Skeletal muscle satellite cell (primary cell): ENCODE data around the gene KLHDC10.
"Not testable (repeated sequence)": the region's sequence is repeated elsewhere in the genome, so short reads cannot be mapped to it uniquely, and the experiment has no call there.

ENCODE experiments used
- H3K27me3 ChIP-seq: 2 replicates; pipeline ENCODE4 v1.7.0; 2013; ENCODE audit warnings: low read length; ENCODE audit not compliant: control insufficient read depth, insufficient read depth
- H3K36me3 ChIP-seq: 2 replicates; pipeline ENCODE4 v1.7.0; 2013; ENCODE audit warnings: mild to moderate bottlenecking, control low read depth, low read length; ENCODE audit not compliant: insufficient read depth
- H3K4me1 ChIP-seq: 2 replicates; pipeline ENCODE4 v1.7.0; 2013; ENCODE audit warnings: low read length; ENCODE audit not compliant: control insufficient read depth, insufficient read depth
- H3K4me2 ChIP-seq: 2 replicates; pipeline ENCODE4 v1.7.0; 2013; ENCODE audit warnings: mild to moderate bottlenecking, low read length
- H3K4me3 ChIP-seq: 2 replicates; pipeline ENCODE4 v1.7.0; 2013; ENCODE audit warnings: low read length
- H3K9ac ChIP-seq: 2 replicates; pipeline ENCODE4 v1.7.0; 2013; ENCODE audit warnings: mild to moderate bottlenecking, low read depth, low read length, moderate library complexity
- H3K9me3 ChIP-seq: replicated peaks from 2 replicates; pipeline ENCODE4 v1.7.0; 2013; ENCODE audit warnings: mild to moderate bottlenecking, control low read depth, low read length

The KLHDC10 gene

DNA sequence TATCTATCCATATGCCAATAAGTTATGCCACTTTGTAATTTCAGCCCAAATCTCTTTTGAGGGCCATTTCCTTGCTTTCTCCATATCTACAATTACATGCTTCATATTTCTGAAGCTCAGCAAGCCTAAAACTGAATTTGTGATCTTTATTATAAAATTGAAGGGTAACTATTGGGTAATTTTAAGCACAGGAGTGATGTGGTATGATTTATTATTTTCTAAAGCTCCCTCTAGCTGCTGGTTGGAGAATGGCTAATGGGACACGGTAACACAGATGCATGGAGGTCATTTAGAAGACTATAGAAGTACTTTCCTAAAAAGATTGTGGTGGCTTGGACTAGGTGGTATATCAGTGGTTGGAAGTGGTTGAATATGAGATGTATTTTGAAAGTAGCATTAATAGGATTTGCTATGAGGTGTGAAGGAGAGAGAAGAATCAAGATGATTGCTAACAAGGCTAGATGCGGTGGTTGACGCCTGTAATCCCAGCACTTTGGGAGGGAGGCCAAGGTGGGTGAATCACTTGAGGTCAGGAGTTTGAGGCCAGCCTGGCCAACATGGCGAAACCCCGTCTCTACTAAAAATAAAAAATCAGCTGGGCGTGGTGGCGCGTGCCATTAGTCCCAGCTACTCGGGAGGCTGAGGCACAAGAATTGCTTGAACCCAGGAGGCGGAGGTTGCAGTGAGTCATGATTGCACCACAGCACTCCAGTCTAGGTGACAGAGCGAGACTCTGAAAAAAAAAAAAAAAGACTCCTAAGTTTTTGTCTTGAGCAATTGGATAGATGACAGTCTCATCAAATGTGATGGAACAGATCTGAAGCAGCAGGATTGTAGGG, 13.9 kb downstream of the KLHDC10 start:
- Histone ChIP-seq H3K27me3 (no peaks in the 10 kb centered on the region), H3K9ac (no peak overlapping the region), H3K4me2 (no peak overlapping the region), H3K4me1 (peaks cover 2% of the 10 kb centered on the region), H3K9me3 (no peaks in the 10 kb centered on the region), H3K36me3 (no peaks in the 10 kb centered on the region), H3K4me3 (no peak overlapping the region)

DNA sequence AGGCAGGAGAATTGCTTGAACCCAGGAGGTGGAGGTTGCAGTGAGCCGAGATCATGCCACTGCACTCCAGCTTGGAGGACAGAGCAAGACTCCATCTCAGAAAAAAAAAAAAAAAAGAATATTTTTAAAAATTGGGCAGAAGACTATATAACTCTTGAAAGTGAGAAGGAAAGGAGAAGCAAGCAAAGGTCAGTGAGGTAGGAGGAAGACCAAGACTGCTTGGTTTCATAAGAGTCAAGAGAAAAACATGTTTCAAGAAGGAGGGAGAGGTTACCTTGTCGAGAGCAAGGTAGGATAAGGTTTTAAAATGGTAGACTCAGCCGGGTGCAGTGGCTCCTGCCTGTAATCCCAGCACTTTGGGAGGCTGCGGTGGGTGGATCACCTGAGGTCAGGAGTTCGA, 14.9 kb downstream of the KLHDC10 start:
- not testable (repeated sequence) for H3K27me3 ChIP-seq, H3K4me1 ChIP-seq, H3K36me3 ChIP-seq, H3K9me3 ChIP-seq, H3K9ac ChIP-seq, H3K4me3 ChIP-seq, H3K4me2 ChIP-seq

DNA sequence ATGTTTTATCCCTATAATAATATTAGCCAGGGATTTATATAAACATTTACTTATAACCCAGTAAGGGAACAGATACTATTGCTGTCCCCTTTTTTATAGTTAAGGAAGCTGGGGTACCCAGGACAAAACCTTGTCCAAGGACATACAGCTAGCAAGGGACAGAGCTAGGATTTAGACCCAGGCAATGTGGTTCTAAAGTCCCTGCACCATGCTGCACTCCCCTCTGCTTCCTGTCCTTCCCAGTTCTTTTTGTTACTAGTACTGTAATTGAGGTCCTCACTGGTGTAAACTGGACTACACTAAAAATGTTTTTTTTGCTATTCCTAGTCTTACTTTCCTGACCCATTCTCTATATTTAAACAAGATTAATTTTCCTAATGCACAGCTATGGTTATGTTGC, 16.6 kb downstream of the KLHDC10 start:
- Histone ChIP-seq H3K9me3 (no peaks in the 10 kb centered on the region), H3K9ac (no peak overlapping the region), H3K4me2 (no peak overlapping the region), H3K4me1 (no peaks in the 10 kb centered on the region), H3K4me3 (no peak overlapping the region), H3K36me3 (no peaks in the 10 kb centered on the region), H3K27me3 (no peaks in the 10 kb centered on the region)

DNA sequence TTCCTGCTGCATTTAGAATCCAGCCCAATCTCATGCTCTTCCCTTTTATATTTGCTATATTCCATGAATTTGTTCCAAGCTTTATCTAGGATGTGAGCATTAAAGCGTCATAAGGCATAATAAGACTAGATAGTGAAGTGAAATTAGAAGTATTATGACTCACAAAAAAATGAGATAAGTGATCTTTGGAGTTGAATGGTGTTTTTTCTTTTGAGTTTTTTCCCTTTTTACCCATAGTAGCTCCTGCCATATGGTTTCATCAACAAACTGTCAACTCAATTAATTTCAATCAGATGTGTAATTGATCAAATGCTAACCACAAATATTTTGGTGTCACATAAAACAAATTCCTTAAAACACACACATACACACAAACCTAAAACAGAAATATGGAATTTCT, 17.0 kb downstream of the KLHDC10 start:
- Histone ChIP-seq H3K27me3 (no peaks in the 10 kb centered on the region), H3K9ac (no peak overlapping the region), H3K9me3 (no peaks in the 10 kb centered on the region), H3K4me3 (no peak overlapping the region), H3K4me1 (no peaks in the 10 kb centered on the region), H3K36me3 (no peaks in the 10 kb centered on the region), H3K4me2 (no peak overlapping the region)

DNA sequence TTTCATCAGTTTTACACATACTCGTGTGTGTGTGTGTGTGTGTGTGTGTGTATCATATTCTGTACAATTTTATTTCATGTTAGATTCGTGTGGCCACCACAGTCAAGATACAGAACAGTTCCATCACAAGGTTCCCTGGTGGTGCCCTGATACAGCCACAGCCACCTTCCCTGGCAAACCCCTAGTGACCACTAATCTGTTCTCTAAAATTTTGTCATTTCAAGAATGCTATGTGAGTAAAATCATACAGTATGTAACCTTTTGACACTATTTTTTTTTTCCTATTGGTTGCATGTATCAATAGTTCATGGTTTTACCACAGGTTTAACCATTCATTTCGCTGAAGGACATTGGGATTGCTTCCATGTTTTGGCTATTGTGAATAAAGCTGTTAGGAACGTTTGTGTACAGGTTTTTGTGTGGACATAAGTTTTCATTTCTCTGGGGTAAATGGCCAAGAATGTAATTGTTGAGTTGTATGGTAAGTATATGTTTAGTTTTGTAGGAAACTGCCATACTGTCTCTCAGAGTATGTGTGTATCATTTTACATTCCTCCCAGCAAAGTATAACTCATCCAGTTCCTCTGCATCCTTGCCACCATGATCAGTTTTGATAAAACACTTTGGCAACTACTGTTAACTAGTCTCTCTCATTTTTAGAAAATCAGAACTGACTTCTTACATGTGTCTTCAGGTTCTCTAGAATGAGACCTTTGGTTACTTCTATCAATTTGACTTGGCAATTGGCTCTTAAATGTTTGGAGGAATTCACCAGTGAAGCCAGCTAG, 20.6 kb downstream of the KLHDC10 start:
- Histone ChIP-seq H3K4me3 (no peak overlapping the region), H3K4me2 (no peak overlapping the region), H3K4me1 (peaks cover 4% of the 10 kb centered on the region), H3K36me3 (no peaks in the 10 kb centered on the region), H3K9me3 (no peaks in the 10 kb centered on the region), H3K9ac (no peak overlapping the region), H3K27me3 (no peaks in the 10 kb centered on the region)

DNA sequence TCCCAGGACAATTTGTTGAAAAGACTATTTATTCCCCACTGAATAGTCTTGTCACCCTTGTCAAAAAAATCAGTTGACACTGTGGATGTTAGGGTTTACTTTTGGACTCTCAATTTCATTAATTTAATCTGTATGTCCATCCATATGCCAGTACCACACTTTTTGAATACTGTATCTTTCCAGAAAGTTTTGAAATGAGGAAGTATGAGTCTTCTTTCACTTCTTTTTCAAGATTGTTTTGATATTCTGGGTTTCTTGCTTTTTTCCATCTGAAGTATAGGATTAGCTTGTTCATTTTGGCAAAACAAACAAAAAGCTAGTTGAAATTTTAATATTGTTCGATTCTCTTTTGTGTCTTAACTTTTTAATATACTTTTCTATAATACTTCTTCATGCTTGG, 21.7 kb downstream of the KLHDC10 start:
- Histone ChIP-seq H3K27me3 (no peaks in the 10 kb centered on the region), H3K4me3 (no peak overlapping the region), H3K9ac (no peak overlapping the region), H3K4me2 (no peak overlapping the region), H3K9me3 (no peaks in the 10 kb centered on the region), H3K36me3 (no peaks in the 10 kb centered on the region), H3K4me1 (peaks cover 4% of the 10 kb centered on the region)

DNA sequence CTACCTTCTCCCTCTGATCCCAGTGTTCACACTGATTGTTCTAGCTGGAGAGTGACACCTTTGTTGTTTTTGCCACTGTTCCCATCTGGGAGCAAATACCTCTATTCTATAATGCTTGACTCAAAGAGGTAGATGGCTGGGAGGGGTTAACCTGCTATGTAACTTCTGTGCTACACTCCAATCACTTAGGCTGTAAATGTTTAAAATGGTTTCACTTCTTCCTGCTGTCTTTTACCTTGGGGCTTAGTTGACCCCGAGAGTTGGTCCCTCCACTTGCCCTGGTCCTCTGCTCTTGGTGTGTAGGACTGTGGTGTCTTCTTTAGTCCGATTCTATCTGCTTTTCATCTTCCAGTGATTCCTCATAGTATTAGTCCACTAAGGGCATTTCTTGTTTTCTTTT, 22.3 kb downstream of the KLHDC10 start:
- Histone ChIP-seq H3K4me3 (no peak overlapping the region), H3K36me3 (no peaks in the 10 kb centered on the region), H3K9ac (no peak overlapping the region), H3K9me3 (no peaks in the 10 kb centered on the region), H3K4me1 (peaks cover 4% of the 10 kb centered on the region), H3K4me2 (no peak overlapping the region), H3K27me3 (no peaks in the 10 kb centered on the region)

DNA sequence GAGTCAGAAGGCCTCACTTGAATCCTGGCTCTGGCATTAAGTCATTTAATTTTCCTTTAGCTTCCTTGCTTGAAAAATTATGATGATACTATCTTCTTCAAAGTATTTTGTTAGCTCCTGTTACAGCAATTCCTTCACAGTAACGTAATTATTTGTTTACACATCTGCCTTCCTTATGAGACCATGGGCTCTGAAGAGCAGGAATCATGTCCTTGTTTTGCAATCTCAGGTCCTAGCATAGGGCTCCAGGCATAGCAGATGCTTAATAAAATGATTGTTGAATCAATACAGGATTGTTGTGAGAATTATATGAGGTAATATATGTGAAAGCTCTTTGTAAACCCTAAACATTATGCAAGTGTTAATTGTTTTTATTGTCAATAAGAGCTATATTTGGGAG, 25.5 kb downstream of the KLHDC10 start:
- no peak overlapping the region for H3K4me3 ChIP-seq
- H3K9ac ChIP-seq: no peak overlapping the region
- H3K9me3 ChIP-seq: no peaks in the 10 kb centered on the region
- no peaks in the 10 kb centered on the region for H3K27me3 ChIP-seq
- H3K4me2 ChIP-seq: no peak overlapping the region
- peaks cover 4% of the 10 kb centered on the region for H3K4me1 ChIP-seq
- no peaks in the 10 kb centered on the region for H3K36me3 ChIP-seq

DNA sequence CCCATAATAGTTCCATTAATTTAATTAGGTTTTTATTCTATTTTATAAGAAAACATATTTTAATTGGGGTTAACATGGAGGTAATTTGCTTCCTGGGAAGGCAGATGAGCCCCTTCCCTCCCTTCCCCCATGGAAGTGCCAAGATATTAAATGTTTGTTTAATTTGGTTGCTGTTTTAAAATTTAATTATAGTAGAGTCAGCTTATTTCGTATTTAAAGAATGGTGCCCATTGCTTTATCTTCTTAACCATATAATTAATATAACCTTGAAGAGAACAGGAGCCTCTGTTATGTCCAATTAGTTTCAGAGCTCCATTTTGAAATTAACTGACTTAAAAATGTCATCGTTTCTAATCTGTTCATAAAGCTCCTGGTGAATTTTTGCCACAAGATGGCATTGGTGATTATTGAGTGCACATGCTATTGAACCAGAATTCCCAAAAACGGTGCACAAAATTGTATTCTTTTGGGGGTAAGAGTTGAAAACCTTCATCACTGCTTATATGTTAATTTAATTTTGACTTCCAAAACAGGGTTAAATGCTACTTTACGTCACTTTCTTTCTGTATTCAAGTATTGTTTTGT, 26.0 kb downstream of the KLHDC10 start:
- no peak overlapping the region for H3K4me2 ChIP-seq
- no peaks in the 10 kb centered on the region for H3K36me3 ChIP-seq
- no peak overlapping the region for H3K4me3 ChIP-seq
- H3K4me1 ChIP-seq: peaks cover 4% of the 10 kb centered on the region
- H3K9ac ChIP-seq: no peak overlapping the region
- no peaks in the 10 kb centered on the region for H3K9me3 ChIP-seq
- H3K27me3 ChIP-seq: no peaks in the 10 kb centered on the region

DNA sequence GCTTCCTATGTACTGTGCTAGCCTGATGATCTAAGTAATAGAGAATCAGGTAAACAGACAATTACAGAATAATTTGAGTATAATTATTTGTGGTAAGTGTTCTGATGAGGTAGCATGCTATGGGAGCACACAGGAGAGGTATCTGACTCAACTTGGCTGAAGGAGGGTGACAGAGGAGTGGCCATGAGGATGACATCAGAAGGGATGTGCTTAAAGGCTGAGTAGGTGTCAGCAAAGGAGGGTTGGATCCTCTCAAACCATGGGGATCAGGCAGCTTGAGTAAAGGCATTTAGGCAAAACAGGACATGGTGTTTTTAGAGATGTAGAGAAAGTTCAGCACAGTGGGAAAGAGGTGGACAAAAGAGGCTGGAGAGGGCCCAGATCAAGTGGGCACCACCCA, 29.0 kb downstream of the KLHDC10 start:
- H3K9ac ChIP-seq: no peak overlapping the region
- no peak overlapping the region for H3K4me2 ChIP-seq
- H3K9me3 ChIP-seq: no peaks in the 10 kb centered on the region
- no peak overlapping the region for H3K4me3 ChIP-seq
- H3K4me1 ChIP-seq: peaks cover 4% of the 10 kb centered on the region
- H3K36me3 ChIP-seq: no peaks in the 10 kb centered on the region
- H3K27me3 ChIP-seq: no peaks in the 10 kb centered on the region

DNA sequence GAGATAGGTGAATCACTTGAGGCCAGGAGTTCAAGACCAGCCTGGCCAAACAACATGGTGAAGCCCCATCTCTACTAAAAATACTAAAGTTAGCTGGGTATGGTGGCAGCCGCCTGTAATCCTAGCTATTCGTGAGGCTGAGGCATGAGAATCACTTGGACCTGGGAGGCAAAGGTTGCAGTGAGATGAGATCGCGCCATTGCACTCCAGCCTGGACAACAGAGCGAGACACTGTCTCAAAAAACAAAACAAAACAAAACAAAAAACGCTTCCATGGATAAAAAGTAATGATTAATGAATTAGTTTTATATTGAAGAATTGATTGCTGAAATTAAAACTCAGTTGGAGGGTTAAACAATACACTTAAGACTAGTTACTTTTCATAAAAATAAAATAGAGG, 32.3 kb downstream of the KLHDC10 start:
- H3K36me3 ChIP-seq: no peaks in the 10 kb centered on the region
- H3K4me3 ChIP-seq: no peak overlapping the region

More for the DNA sequence above, 32.3 kb downstream of the KLHDC10 start:
- no peaks in the 10 kb centered on the region for H3K27me3 ChIP-seq
- no peak overlapping the region for H3K4me2 ChIP-seq
- H3K4me1 ChIP-seq: no peaks in the 10 kb centered on the region
- no peaks in the 10 kb centered on the region for H3K9me3 ChIP-seq
- no peak overlapping the region for H3K9ac ChIP-seq
